GM13976 (cell line): ENCODE measurements around the gene ANKRD23.

Experiments used
- DNase-seq: peaks from one replicate; pipeline ENCODE4 v3.0.0; 2012; ENCODE audit warnings: low spot score
- in situ Hi-C: fragments of 300-500 bp; cut with MboI; formaldehyde crosslinking; loops from one replicate; pipeline ENCODE4 v1.12.0; 2022; ENCODE audit warnings: low sequenced_read_pairs, mixed read lengths, inconsistent platforms; ENCODE audit not compliant: unreplicated experiment
- TF ChIP-seq, protein P1 (sequence below): IDR thresholded peaks from 2 replicates; pipeline ENCODE4 v1.5.1; 2012; ENCODE audit warnings: borderline replicate concordance, mild to moderate bottlenecking; ENCODE audit not compliant: insufficient read depth; ENCODE audit errors: extremely low read depth, missing control alignments, control extremely low read depth

ANKRD23 gene

DNA sequence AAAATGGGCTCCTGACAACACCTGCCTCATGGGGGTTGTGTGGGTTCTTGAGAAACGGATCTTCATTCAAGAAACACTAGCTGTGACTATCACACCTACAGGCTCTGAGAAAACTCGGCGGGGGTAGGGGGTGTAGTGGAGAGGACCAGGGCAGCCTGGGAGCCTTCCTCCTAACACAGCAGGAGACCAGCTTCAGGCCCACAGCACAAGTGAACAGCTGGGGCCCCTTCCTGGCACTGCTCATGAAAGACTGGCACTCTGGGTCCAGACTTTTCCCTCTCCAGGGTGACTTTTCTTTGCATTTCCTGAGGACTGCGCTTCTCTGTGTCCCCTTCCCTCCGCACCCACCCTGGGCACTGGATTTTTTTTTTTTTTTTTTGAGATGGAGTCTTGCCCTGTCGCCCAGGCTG lies 33.2 kb upstream of the ANKRD23 start:
- DNase-seq: no peak
- in situ Hi-C loops: no loop called here
- TF ChIP-seq, protein P1, sequence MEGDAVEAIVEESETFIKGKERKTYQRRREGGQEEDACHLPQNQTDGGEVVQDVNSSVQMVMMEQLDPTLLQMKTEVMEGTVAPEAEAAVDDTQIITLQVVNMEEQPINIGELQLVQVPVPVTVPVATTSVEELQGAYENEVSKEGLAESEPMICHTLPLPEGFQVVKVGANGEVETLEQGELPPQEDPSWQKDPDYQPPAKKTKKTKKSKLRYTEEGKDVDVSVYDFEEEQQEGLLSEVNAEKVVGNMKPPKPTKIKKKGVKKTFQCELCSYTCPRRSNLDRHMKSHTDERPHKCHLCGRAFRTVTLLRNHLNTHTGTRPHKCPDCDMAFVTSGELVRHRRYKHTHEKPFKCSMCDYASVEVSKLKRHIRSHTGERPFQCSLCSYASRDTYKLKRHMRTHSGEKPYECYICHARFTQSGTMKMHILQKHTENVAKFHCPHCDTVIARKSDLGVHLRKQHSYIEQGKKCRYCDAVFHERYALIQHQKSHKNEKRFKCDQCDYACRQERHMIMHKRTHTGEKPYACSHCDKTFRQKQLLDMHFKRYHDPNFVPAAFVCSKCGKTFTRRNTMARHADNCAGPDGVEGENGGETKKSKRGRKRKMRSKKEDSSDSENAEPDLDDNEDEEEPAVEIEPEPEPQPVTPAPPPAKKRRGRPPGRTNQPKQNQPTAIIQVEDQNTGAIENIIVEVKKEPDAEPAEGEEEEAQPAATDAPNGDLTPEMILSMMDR: no peak

DNA sequence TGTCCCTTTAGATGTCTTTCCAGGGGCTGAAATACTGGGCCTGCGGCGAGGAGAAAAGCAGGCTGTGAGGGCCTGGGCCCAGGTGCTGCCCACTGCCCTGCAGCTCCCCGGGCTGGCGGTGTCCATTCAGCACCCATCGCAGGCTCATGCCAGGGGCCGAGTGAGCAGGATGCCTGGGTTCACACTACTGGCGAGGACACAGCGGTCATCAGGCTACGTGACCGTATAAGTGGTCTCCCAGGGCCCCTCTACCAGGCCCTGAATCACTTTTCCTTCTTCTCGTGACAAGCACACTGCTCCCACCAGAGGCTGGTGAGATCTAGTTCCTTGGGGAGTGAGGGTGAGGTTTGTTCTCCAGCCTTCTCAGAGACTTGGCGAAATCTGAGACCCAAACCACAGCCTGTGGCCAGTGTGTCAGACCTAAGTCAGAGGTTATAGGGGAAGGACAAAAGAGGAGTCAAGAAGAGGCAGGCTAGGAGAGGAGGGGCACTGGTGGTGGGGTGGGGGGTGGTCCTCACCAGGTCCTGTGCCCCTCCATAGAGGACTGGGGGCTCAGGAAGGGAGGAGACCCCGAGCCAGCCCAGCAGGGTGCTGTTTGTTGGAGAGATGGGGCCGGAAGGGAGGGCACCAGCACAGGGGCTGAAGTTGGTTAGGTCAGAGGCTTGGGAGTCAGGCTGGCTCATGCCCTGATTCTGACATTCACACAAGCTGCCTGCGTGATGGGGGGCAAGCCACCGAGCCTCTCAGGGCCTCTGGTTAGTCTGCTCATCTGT lies 32.6 kb upstream of the ANKRD23 start:
- DNase-seq: no peak

DNA sequence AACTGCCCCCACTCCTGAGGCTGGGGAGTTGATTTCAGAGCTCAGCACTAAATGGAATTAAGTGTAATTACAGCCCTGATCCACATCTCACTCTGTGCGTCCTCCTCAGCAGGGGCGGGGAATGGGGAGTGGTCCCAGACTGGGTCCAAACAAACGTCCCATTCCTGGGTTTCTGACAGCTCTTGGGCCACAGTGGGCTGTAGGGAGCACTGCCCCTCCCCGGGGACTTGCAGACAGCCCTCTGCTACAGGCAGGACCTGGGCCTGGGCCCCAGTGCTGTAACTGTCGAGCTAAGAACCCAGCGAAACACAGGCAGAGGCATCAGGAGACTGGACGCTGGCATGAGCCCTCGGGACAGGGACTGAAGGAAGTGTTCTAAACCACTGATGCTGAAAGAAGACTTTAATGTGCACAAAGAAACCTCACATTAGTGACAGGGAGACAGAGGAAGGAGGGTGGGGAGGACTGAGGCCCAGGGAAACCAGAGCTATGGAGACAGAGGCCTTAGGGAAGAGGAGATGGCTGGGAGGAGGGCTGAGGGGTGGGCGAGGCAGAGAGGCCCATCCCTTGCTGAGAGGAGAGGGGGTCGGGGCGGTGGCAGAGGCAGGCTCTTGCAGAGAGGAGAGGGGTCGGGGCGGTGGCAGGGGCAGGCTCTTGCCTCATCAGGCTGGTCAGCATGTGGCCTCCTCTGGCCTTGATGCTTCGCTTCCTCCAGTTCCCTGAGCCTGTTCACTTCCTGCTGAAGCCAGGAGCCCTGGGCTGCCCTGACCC lies 31.9 kb upstream of the ANKRD23 start:
- DNase-seq: no peak
- TF ChIP-seq, protein P1: no peak
- in situ Hi-C loops: no loop called here

More for the DNA sequence above, 32.6 kb upstream of the ANKRD23 start:
- TF ChIP-seq, protein P1: no peak
- in situ Hi-C loops: no loop called here

DNA sequence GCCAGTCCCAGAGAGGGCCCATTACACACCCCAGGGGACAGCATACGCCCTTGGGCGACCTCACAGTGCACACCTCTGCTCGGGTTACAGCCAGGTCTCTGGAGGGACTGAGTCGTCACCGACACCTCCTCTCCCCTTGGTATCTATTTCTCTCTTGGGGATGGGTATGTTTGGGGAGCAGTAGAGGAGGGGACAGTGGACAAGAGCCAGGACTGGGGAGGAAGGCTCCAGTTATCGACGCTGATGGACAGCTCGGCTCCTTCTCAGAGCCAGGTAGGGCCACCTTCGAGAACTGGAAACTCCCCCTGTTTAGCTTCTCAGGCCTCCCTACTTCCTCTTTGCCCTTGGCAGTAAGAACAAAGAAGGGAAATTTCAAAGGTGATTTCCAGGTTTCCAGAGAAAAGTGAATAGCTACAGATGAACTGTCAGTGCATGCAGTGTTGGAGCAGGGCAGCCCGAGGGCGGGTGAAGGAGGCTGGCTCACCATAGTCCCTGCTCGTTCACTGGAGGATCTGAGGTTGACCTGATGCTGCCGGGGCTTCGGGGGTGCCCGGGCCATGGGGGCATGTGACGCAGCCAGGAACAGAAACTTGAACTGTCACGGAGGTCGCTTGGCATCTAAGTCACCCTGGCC lies 30.5 kb upstream of the ANKRD23 start:
- DNase-seq: no peak

DNA sequence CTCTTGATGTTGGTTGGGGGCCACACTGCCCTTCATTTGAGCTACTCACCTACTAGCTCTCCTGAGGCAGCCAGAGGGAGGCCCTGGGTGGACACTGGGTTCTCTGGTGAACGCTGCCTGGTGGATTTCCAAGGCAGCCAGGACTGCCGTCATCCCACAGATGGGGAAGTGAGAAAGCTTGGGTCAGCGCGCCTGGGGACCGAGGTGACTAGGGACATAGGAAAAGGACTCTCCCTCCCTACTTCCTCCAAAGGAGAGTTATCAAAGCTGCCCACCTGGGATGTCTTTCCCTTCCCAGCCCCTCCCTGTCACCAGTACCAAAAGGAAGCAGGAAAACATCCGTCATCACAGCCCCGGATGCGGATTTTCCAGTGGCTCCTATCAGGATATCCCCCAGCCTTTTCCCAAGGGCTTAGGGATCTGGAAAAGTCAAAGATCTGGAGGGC lies 29.9 kb upstream of the ANKRD23 start:
- no peak for DNase-seq
- in situ Hi-C loops: no loop called here
- TF ChIP-seq, protein P1: no peak

More for the DNA sequence above, 30.5 kb upstream of the ANKRD23 start:
- in situ Hi-C loops: no loop called here
- TF ChIP-seq, protein P1: no peak

DNA sequence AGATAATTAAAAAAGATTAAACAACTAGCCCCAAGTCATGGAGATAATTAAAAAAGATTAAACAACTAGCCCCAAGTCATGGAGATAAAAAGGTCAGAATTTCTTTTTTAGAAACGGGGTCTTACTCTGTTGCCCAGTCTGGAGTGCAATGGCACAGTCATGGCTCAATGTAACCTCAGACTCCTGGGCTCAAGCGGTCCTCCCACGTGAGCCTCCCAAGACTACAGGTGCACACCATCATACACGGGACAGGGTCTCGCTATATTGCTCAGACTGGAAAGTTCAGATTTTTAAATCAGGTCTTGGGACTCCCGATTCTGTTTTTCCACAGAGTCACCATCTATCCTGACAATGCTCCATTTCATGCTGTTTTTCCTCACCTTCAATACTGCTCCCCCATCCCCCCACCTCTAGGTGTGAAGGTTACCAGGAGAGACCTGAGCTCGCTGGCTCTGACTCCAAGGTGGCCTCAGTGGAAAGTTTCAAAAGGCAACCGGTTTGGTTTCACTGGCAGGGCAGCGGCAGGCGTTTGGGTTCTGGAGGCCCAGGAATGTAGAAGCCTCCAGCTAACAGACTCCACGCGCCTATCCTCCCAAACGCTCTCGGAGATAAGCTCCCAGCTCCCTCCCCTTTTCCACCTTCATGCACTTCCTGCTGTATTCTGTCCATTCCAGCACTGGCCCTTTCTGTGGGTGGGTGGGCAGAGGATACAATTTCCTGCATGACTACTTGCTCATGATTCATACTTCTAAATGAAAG lies 28.9 kb upstream of the ANKRD23 start:
- TF ChIP-seq, protein P1: no peak
- DNase-seq: no peak
- in situ Hi-C loops: no loop called here
